Dendritic cell treated with granulocyte-macrophage colony-stimulating factor and Interleukin-4, amounts not matched to agents 40 ng/mL and 50 ng/mL, for 4 days (primary cell): Measurements from ENCODE around the gene STXBP6.
"Not testable (repeated sequence)": the region's sequence is repeated elsewhere in the genome, so short reads cannot be mapped to it uniquely, and the experiment has no call there.

Source experiments
- H3K27ac Mint-ChIP-seq: one replicate; pipeline ENCODE4 v1.8.0; 2022; ENCODE audit warnings: mild to moderate bottlenecking, mixed read lengths
- H3K27me3 Mint-ChIP-seq: one replicate; pipeline ENCODE4 v1.8.0; 2022; ENCODE audit warnings: mild to moderate bottlenecking, mixed read lengths
- H3K36me3 Mint-ChIP-seq: one replicate; pipeline ENCODE4 v1.8.0; 2022; ENCODE audit warnings: low read depth, mixed read lengths
- H3K4me1 Mint-ChIP-seq: one replicate; pipeline ENCODE4 v1.8.0; 2022; ENCODE audit warnings: low read depth, mixed read lengths
- H3K4me3 Mint-ChIP-seq: one replicate; pipeline ENCODE4 v1.8.0; 2022; ENCODE audit warnings: mild to moderate bottlenecking, moderate library complexity, mixed read lengths
- H3K9me3 Mint-ChIP-seq: one replicate; pipeline ENCODE4 v1.8.0; 2022; ENCODE audit warnings: mixed read lengths
- intact Hi-C: fragments of 100-400 bp; cut with micrococcal nuclease; formaldehyde crosslinking; loops from one replicate; pipeline ENCODE4 v1.15.0; 2022

STXBP6 gene

GRCh38 chr14:24814944-24815343 lies 235.0 kb downstream of the STXBP6 start:
- H3K4me3 Mint-ChIP-seq = no peak overlapping the region
- no peak overlapping the region for H3K27ac Mint-ChIP-seq
- no peaks in the 10 kb centered on the region for H3K4me1 Mint-ChIP-seq
- intact Hi-C loops = no loop called here
- H3K36me3 Mint-ChIP-seq = no peaks in the 10 kb centered on the region
- H3K9me3 Mint-ChIP-seq = no peaks in the 10 kb centered on the region
- H3K27me3 Mint-ChIP-seq = peaks cover 3% of the 10 kb centered on the region

GRCh38 chr14:24814346-24814745 lies 235.6 kb downstream of the STXBP6 start:
- no peaks in the 10 kb centered on the region for H3K9me3 Mint-ChIP-seq
- no peak overlapping the region for H3K27ac Mint-ChIP-seq
- no peaks in the 10 kb centered on the region for H3K36me3 Mint-ChIP-seq
- H3K27me3 Mint-ChIP-seq = peaks cover 3% of the 10 kb centered on the region
- intact Hi-C loops = no loop called here
- no peak overlapping the region for H3K4me3 Mint-ChIP-seq
- no peaks in the 10 kb centered on the region for H3K4me1 Mint-ChIP-seq

- intact Hi-C loops = no loop called here
- no peaks in the 10 kb centered on the region for H3K4me1 Mint-ChIP-seq
- H3K9me3 Mint-ChIP-seq = no peaks in the 10 kb centered on the region
- H3K4me3 Mint-ChIP-seq = no peak overlapping the region
- H3K27ac Mint-ChIP-seq = no peak overlapping the region
- peaks cover 6% of the 10 kb centered on the region for H3K27me3 Mint-ChIP-seq
- H3K36me3 Mint-ChIP-seq = no peaks in the 10 kb centered on the region
These were observed 236.1 kb downstream of the STXBP6 start for GRCh38 chr14:24813819-24814259.

- no peaks in the 10 kb centered on the region for H3K4me1 Mint-ChIP-seq
- peaks cover 6% of the 10 kb centered on the region for H3K27me3 Mint-ChIP-seq
- H3K27ac Mint-ChIP-seq = no peak overlapping the region
- H3K4me3 Mint-ChIP-seq = no peak overlapping the region
- H3K36me3 Mint-ChIP-seq = no peaks in the 10 kb centered on the region
- intact Hi-C loops = no loop called here
- H3K9me3 Mint-ChIP-seq = no peaks in the 10 kb centered on the region
These were observed 236.7 kb downstream of the STXBP6 start for GRCh38 chr14:24813089-24813815.

GRCh38 chr14:24809135-24809534 lies 240.8 kb downstream of the STXBP6 start:
- peaks cover 6% of the 10 kb centered on the region for H3K27me3 Mint-ChIP-seq
- peaks cover 4% of the 10 kb centered on the region for H3K4me1 Mint-ChIP-seq
- intact Hi-C loops = loop anchor here (5.0 kb wide), 1 partner anchor 233 kb away; no protein-coding TSS in a partner anchor
- no peak overlapping the region for H3K4me3 Mint-ChIP-seq
- H3K36me3 Mint-ChIP-seq = no peaks in the 10 kb centered on the region
- H3K27ac Mint-ChIP-seq = no peak overlapping the region
- H3K9me3 Mint-ChIP-seq = no peaks in the 10 kb centered on the region

GRCh38 chr14:24808412-24808811 lies 241.5 kb downstream of the STXBP6 start:
- no peak overlapping the region for H3K27ac Mint-ChIP-seq
- H3K4me3 Mint-ChIP-seq = no peak overlapping the region
- intact Hi-C loops = loop anchor here (5.0 kb wide), 1 partner anchor 234 kb away; no protein-coding TSS in a partner anchor
- peaks cover 4% of the 10 kb centered on the region for H3K4me1 Mint-ChIP-seq
- no peaks in the 10 kb centered on the region for H3K9me3 Mint-ChIP-seq
- H3K36me3 Mint-ChIP-seq = no peaks in the 10 kb centered on the region
- peaks cover 6% of the 10 kb centered on the region for H3K27me3 Mint-ChIP-seq

GRCh38 chr14:24806061-24806678 lies 243.8 kb downstream of the STXBP6 start:
- Mint-ChIP-seq H3K9me3 (no peaks in the 10 kb centered on the region), H3K27ac (no peak overlapping the region), H3K27me3 (peaks cover 6% of the 10 kb centered on the region), H3K4me1 (peaks cover 4% of the 10 kb centered on the region), H3K36me3 (no peaks in the 10 kb centered on the region), H3K4me3 (no peak overlapping the region)
- intact Hi-C loops = loop anchor here (1.0 to 5.0 kb wide), 3 partner anchors 236 to 343 kb away; no protein-coding TSS in a partner anchor

GRCh38 chr14:24804552-24805212 lies 245.3 kb downstream of the STXBP6 start:
- no peaks in the 10 kb centered on the region for H3K36me3 Mint-ChIP-seq
- H3K4me1 Mint-ChIP-seq = peaks cover 4% of the 10 kb centered on the region
- intact Hi-C loops = loop anchor here (5.0 kb wide), 1 partner anchor 238 kb away; no protein-coding TSS in a partner anchor
- H3K27me3 Mint-ChIP-seq = peaks cover 3% of the 10 kb centered on the region
- no peak overlapping the region for H3K27ac Mint-ChIP-seq
- H3K9me3 Mint-ChIP-seq = no peaks in the 10 kb centered on the region
- no peak overlapping the region for H3K4me3 Mint-ChIP-seq

- no peak overlapping the region for H3K4me3 Mint-ChIP-seq
- H3K27ac Mint-ChIP-seq = no peak overlapping the region
- H3K36me3 Mint-ChIP-seq = no peaks in the 10 kb centered on the region
- H3K4me1 Mint-ChIP-seq = peaks cover 7% of the 10 kb centered on the region
- H3K9me3 Mint-ChIP-seq = no peaks in the 10 kb centered on the region
- intact Hi-C loops = no loop called here
- H3K27me3 Mint-ChIP-seq = peaks cover 2% of the 10 kb centered on the region
These were observed 245.9 kb downstream of the STXBP6 start for GRCh38 chr14:24803933-24804494.

- H3K27ac Mint-ChIP-seq, intact Hi-C loops, H3K4me3 Mint-ChIP-seq: not testable (repeated sequence)
These were observed 246.5 kb downstream of the STXBP6 start for GRCh38 chr14:24803426-24803825.

GRCh38 chr14:24802236-24802635 lies 247.7 kb downstream of the STXBP6 start:
- Mint-ChIP-seq H3K9me3 (no peaks in the 10 kb centered on the region), H3K4me1 (peaks cover 10% of the 10 kb centered on the region), H3K27ac (no peak overlapping the region), H3K4me3 (no peak overlapping the region), H3K27me3 (no peaks in the 10 kb centered on the region), H3K36me3 (no peaks in the 10 kb centered on the region)
- intact Hi-C loops = no loop called here

More at GRCh38 chr14:24803426-24803825, 246.5 kb downstream of the STXBP6 start:
- H3K9me3 Mint-ChIP-seq, H3K27me3 Mint-ChIP-seq, H3K36me3 Mint-ChIP-seq: not testable (repeated sequence)
- peaks cover 11% of the 10 kb centered on the region for H3K4me1 Mint-ChIP-seq

- H3K4me1 Mint-ChIP-seq = peaks cover 7% of the 10 kb centered on the region
- H3K27ac Mint-ChIP-seq = no peak overlapping the region
- no peaks in the 10 kb centered on the region for H3K27me3 Mint-ChIP-seq
- H3K4me3 Mint-ChIP-seq = no peak overlapping the region
- intact Hi-C loops = no loop called here
- no peaks in the 10 kb centered on the region for H3K36me3 Mint-ChIP-seq
- no peaks in the 10 kb centered on the region for H3K9me3 Mint-ChIP-seq
These were observed 248.9 kb downstream of the STXBP6 start for GRCh38 chr14:24801024-24801423.

GRCh38 chr14:24798911-24799462 lies 251.0 kb downstream of the STXBP6 start:
- peaks cover 12% of the 10 kb centered on the region for H3K4me1 Mint-ChIP-seq
- H3K27me3 Mint-ChIP-seq = no peaks in the 10 kb centered on the region
- intact Hi-C loops = no loop called here
- no peak overlapping the region for H3K4me3 Mint-ChIP-seq
- H3K27ac Mint-ChIP-seq = no peak overlapping the region
- H3K36me3 Mint-ChIP-seq = no peaks in the 10 kb centered on the region
- H3K9me3 Mint-ChIP-seq = no peaks in the 10 kb centered on the region

- Mint-ChIP-seq H3K4me1 (peaks cover 12% of the 10 kb centered on the region), H3K27me3 (no peaks in the 10 kb centered on the region), H3K27ac (no peak overlapping the region), H3K36me3 (no peaks in the 10 kb centered on the region), H3K9me3 (no peaks in the 10 kb centered on the region), H3K4me3 (no peak overlapping the region)
- intact Hi-C loops = no loop called here
These were observed 254.5 kb downstream of the STXBP6 start for GRCh38 chr14:24795406-24795805.
